Measurements from ENCODE around the gene SLC6A11.

DNA sequence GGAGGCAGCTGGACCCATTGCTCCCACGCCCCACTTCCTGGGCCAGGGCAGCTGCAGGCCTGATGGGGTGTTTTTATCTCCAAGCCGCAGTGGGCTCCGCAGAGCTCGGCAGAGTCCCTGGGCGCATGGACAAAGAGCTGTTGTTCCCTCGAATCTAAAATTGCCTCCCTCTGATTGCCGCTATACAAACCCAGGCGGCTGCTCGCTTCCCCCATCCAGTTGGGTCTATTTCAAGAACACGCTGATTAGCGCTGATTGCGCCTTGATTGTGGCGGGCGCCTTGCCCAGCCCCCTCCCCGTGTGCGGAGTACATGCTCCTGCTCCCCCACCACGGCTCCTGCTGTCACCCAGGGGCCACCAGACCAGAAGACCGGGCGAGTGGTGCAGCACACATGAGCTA, 133.2 kb downstream of the SLC6A11 start:
- TF ChIP-seq, protein P1, sequence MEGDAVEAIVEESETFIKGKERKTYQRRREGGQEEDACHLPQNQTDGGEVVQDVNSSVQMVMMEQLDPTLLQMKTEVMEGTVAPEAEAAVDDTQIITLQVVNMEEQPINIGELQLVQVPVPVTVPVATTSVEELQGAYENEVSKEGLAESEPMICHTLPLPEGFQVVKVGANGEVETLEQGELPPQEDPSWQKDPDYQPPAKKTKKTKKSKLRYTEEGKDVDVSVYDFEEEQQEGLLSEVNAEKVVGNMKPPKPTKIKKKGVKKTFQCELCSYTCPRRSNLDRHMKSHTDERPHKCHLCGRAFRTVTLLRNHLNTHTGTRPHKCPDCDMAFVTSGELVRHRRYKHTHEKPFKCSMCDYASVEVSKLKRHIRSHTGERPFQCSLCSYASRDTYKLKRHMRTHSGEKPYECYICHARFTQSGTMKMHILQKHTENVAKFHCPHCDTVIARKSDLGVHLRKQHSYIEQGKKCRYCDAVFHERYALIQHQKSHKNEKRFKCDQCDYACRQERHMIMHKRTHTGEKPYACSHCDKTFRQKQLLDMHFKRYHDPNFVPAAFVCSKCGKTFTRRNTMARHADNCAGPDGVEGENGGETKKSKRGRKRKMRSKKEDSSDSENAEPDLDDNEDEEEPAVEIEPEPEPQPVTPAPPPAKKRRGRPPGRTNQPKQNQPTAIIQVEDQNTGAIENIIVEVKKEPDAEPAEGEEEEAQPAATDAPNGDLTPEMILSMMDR (optimal IDR thresholded peaks at IDR 0.05 in 1 of 3, IDR thresholded peaks at IDR 0.05 in 1 of 3, conservative IDR thresholded peaks at IDR 0.05 in 1 of 3; ENCODE audit: extremely low read depth in 1 of 3, insufficient read depth in 2 of 3, low read length in 3 of 3), result no peak
- no peak for TF ChIP-seq EZH2 (IDR thresholded peaks at IDR 0.05; ENCODE audit: low read length)
